Left lung (tissue), 10 donors: ENCODE data around the gene POU2F1. TPM values are rescaled to one million over a fixed set of nuclear protein-coding genes. Genes with fewer than 3 reads are reported as not detected.

Experiments used
- ATAC-seq: fragments of 200-7000 bp; cut with Tn5 transposase; one replicate; pipeline ENCODE4 v1.9.1; 2020; ENCODE audit warnings: moderate library complexity
- DNase-seq, 4 donors: peaks; one replicate each; pipeline ENCODE4 v3.0.0-alpha.2; 2013 to 2020
- H3K27ac ChIP-seq, 2 donors: fragments of 200-600 bp; sonication (generic) in 1 of 2; one replicate each; pipeline versions ENCODE4 v1.5.0 to v1.8.0; 2020 to 2021
- H3K27me3 ChIP-seq, 2 donors: fragments of 200-600 bp; sonication (generic) in 1 of 2; one replicate each; pipeline versions ENCODE4 v1.5.0 to v1.8.0; 2020 to 2021
- H3K36me3 ChIP-seq, 2 donors: fragments of 200-600 bp; sonication (generic) in 1 of 2; one replicate each; pipeline versions ENCODE4 v1.5.0 to v1.8.0; 2020 to 2021
- H3K4me1 ChIP-seq, 2 donors: fragments of 200-600 bp; one replicate each; pipeline ENCODE4 v1.8.0; 2021
- H3K4me3 ChIP-seq, 2 donors: fragments of 200-600 bp; sonication (generic) in 1 of 2; one replicate each; pipeline versions ENCODE4 v1.5.0 to v1.8.0; 2020 to 2021; ENCODE audit warnings: mild to moderate bottlenecking in 1 of 2
- H3K9me3 ChIP-seq, 2 donors: fragments of 200-600 bp; sonication (generic) in 1 of 2; one replicate each; pipeline versions ENCODE4 v1.5.0 to v1.8.0; 2020 to 2021
- intact Hi-C, 2 donors: fragments of 100-400 bp; cut with DNase I; formaldehyde crosslinking; loops; one replicate each; pipeline versions ENCODE4 v1.11.2 to v1.14.2; 2022
- polyA plus RNA-seq, 6 donors: library from polyadenylated mRNA; unstranded; fragments of 120-200 nt; gene quantifications; one replicate each; pipeline ENCODE4 v1.2.1, GENCODE V29; 2013; ENCODE audit not compliant: insufficient read length in 6 of 6
- total RNA-seq, 2 donors: library from RNA; stranded (reverse); fragmentation: NEBNext Ultra II Directional; extraction: Animal tissue kit (Norgen Biotek cat#: 25700); gene quantifications; one replicate each; pipeline ENCODE4 v1.2.1, GENCODE V29; 2021
- TF ChIP-seq, protein P1 (sequence below), 2 donors: fragments of 200-600 bp; sonication (generic) in 1 of 2; IDR thresholded peaks; one replicate each; pipeline versions ENCODE4 v1.5.0 to v1.8.0; 2021; ENCODE audit warnings: antibody characterized with exemption in 2 of 2
- donor health status: DM: no; HTN: yes; CAD: no.
- donor health status: DM: no; HTN: no; CAD: no.

POU2F1 gene
- total and polyA plus RNA-seq, 8 donors = 12.3 to 16.3 (median 15.2) TPM

DNA sequence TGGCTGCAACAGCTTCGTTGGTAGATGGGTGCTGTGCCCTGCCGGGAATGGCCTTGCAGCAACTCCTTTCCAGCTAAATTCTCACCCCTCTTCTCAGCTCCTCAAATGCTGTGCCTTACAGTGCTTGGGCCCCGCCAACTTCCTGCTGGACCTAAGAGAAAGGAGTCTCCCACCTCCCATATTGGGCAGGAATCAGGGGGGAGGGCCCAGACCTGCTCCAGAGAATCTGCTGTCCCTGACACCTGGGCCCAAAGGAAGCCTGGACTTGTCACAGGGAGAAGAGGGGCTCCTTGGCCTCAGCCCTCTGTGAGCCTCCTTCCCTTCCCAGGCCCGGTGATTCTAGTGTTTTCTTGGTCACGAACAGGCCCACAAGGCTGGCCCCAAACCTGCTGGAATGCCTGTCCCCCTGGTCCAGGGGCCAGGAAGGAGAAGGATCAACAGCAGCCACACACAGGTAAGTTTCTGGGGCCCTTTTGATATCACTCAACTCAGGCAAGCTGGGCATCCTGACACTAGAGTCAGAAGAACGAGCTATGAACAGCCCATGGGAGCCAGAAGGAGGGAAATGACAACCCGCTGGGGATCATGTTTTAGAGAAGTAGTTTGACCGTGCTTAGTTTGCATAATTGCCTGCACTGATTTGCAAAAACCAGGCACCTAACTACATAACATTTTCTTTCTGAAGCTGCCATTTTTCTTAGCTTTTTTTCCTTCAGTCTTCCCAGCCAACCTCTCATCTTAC, 211.4 kb downstream of the POU2F1 start:
- no peak for ATAC-seq
- Histone ChIP-seq H3K36me3 (no peaks in the 10 kb centered on the region), H3K4me1 (no peaks in the 10 kb centered on the region), H3K27me3 (no peaks in the 10 kb centered on the region), H3K27ac (no peak overlapping the region), H3K9me3 (no peaks in the 10 kb centered on the region), H3K4me3 (no peak overlapping the region)
- intact Hi-C loops = no loop called here
- TF ChIP-seq, protein P1, sequence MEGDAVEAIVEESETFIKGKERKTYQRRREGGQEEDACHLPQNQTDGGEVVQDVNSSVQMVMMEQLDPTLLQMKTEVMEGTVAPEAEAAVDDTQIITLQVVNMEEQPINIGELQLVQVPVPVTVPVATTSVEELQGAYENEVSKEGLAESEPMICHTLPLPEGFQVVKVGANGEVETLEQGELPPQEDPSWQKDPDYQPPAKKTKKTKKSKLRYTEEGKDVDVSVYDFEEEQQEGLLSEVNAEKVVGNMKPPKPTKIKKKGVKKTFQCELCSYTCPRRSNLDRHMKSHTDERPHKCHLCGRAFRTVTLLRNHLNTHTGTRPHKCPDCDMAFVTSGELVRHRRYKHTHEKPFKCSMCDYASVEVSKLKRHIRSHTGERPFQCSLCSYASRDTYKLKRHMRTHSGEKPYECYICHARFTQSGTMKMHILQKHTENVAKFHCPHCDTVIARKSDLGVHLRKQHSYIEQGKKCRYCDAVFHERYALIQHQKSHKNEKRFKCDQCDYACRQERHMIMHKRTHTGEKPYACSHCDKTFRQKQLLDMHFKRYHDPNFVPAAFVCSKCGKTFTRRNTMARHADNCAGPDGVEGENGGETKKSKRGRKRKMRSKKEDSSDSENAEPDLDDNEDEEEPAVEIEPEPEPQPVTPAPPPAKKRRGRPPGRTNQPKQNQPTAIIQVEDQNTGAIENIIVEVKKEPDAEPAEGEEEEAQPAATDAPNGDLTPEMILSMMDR (IDR thresholded peaks at IDR 0.05) = no peak
- DNase-seq = peak in 1 of 4 donors; percentile 28

DNA sequence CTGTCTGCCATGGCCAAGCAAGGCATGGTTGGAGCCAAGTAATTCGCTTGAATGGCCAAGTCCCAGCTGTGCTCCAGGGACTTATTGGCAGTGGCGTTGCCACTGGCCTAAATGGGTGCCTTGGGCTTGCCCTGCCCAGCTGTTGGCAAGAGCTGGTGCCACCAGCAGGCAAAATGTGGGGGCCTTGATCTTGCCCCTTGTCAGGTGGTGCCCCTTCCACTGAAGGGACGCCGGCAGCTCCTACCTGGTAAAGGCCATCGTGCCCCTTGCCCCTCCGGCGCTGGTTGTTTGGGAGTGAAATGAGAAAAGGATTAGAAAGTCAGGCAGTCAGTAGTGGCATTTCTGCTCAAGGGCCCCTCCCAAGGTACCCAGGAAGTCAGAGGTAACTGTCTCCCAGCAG, 212.1 kb downstream of the POU2F1 start:
- H3K4me1 ChIP-seq = no peaks in the 10 kb centered on the region
- ATAC-seq (no peak), DNase-seq (peak in 1 of 4 donors; percentile 13)
- no peaks in the 10 kb centered on the region for H3K36me3 ChIP-seq
- H3K27ac ChIP-seq = no peak overlapping the region
- H3K4me3 ChIP-seq = no peak overlapping the region
- intact Hi-C loops = no loop called here
- TF ChIP-seq, protein P1 (IDR thresholded peaks at IDR 0.05) = no peak
- no peaks in the 10 kb centered on the region for H3K9me3 ChIP-seq
- no peaks in the 10 kb centered on the region for H3K27me3 ChIP-seq

DNA sequence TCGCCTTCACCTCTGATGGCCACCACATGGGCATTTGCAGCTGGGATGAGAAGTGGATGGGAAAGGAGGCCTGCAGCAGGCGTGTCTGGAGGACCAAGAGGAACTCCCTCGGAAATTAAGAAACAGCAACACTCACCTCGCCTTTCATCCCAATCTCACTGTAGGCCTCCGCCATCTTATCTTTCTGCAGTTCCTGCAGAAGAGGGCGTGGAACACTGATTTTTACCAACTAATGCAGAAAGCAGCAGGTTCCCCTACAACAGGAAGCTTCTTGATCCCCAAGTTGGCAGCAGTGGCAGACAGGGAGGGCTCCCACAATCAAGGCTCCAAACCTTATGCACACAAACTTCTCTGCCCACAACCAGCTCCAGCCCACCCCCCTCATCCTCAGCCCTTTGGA, 213.2 kb downstream of the POU2F1 start:
- no peaks in the 10 kb centered on the region for H3K9me3 ChIP-seq
- H3K4me1 ChIP-seq = peaks cover 0 to 2% of the 10 kb centered on the region in 2 donors
- peaks cover 0 to 10% of the 10 kb centered on the region in 2 donors for H3K27me3 ChIP-seq
- intact Hi-C loops = no loop called here
- TF ChIP-seq, protein P1 (IDR thresholded peaks at IDR 0.05) = no peak
- ATAC-seq = no peak
- H3K27ac ChIP-seq = no peak overlapping the region
- no peak for DNase-seq
- H3K36me3 ChIP-seq = no peaks in the 10 kb centered on the region
- H3K4me3 ChIP-seq = no peak overlapping the region

DNA sequence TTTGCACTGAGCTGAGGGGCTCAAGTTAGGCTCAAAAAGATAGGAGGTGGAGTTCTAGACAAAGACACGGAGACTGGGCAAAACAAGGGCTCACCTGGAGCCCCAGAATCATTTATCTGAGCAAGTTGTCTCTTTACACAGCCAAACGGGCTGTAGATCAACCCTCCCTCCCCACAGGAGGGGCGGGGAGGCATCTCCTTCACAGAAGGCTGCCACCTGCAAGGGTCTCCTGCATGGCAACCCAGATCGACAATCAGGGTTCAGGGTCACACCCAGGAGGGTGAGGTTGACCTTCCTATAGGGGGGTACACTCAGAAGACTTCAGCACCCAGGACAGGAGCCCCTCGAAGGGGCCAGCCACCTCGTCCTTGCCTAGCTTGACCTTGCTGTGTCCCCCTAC, 213.6 kb downstream of the POU2F1 start:
- TF ChIP-seq, protein P1 (IDR thresholded peaks at IDR 0.05) = no peak
- Histone ChIP-seq H3K4me1 (peaks cover 4 to 6% of the 10 kb centered on the region in 2 donors), H3K27me3 (peaks cover 0 to 14% of the 10 kb centered on the region in 2 donors), H3K4me3 (no peak overlapping the region), H3K36me3 (no peaks in the 10 kb centered on the region), H3K27ac (no peak overlapping the region), H3K9me3 (no peaks in the 10 kb centered on the region)
- intact Hi-C loops = no loop called here
- ATAC-seq (no peak), DNase-seq (peak in 1 of 4 donors; percentile 14)

DNA sequence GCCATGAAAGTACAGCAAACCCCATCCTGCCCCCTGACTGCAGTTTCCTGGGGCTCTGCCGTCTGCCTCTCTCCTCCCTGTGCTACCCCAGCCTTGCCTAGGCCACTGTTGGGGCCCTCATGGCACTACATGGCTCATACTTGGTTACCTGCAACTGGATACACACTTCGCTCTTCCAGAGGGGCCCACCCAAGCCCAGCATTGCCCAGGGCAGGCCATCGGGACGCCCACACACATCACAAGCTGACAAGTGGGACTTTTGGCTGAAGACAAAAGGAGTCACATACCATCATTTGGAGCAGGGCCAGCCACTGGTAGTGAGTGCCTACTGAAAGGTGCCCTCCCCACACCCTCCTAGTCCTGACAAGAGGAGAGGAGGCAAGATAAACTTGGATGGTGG, 214.8 kb downstream of the POU2F1 start:
- H3K4me1 ChIP-seq = peaks cover 6 to 14% of the 10 kb centered on the region in 2 donors
- ATAC-seq = no peak
- intact Hi-C loops = no loop called here
- H3K9me3 ChIP-seq = no peaks in the 10 kb centered on the region
- H3K4me3 ChIP-seq = no peak overlapping the region
- TF ChIP-seq, protein P1 (IDR thresholded peaks at IDR 0.05) = no peak
- H3K27ac ChIP-seq = no peak overlapping the region
- DNase-seq = peak in 1 of 4 donors; percentile 15
- H3K36me3 ChIP-seq = no peaks in the 10 kb centered on the region
- H3K27me3 ChIP-seq = peaks cover 0 to 22% of the 10 kb centered on the region in 2 donors
